K562 (cell line): ENCODE results near the gene FOLR2. TPM values are rescaled to one million over a fixed set of nuclear protein-coding genes. Genes with fewer than 3 reads are reported as not detected.

Source experiments
- C11orf30 ChIP-seq: fragments of 450-650 bp; IDR thresholded peaks from 2 replicates; pipeline ENCODE4 v1.6.1; 2016; ENCODE audit warnings: low read depth, mild to moderate bottlenecking
- FOXA3 ChIP-seq, 2 experiments: fragments of 450-650 bp in 1 of 2; sonication (generic) in 1 of 2; formaldehyde crosslinking; IDR thresholded peaks in 1 of 2; conservative IDR thresholded peaks in 1 of 2; 2 replicates each; pipeline versions ENCODE4 v1.4.0 to v1.8.0; 2020 to 2022; ENCODE audit warnings: mild to moderate bottlenecking in 2 of 2, missing genetic modification reagents in 1 of 2
- JUND ChIP-seq, 2 experiments: IDR thresholded peaks; 2 replicates in 1 of 2; 3 replicates in 1 of 2; pipeline ENCODE4 v1.6.1; 2011; ENCODE audit warnings: borderline replicate concordance in 2 of 2, low read depth in 2 of 2, low read length in 2 of 2, improper control_type of control experiment in 1 of 2, missing biosample characterization in 1 of 2, missing genetic modification characterization in 1 of 2, missing genetic modification reagents in 1 of 2
- MAX ChIP-seq: sonication (generic); formaldehyde crosslinking; IDR thresholded peaks from 2 replicates; pipeline ENCODE4 v1.9.0; 2022; ENCODE audit warnings: mild to moderate bottlenecking, missing genetic modification reagents
- MNT ChIP-seq, 2 experiments: fragments of 450-650 bp; conservative IDR thresholded peaks; 2 replicates each; pipeline ENCODE4 v1.6.1; 2017; ENCODE audit warnings: mild to moderate bottlenecking in 2 of 2, moderate library complexity in 2 of 2
- NKRF ChIP-seq: fragments of 450-650 bp; IDR thresholded peaks from 2 replicates; pipeline ENCODE4 v1.6.1; 2016; ENCODE audit warnings: borderline replicate concordance
- NR2C2 ChIP-seq, 2 experiments: fragments of 200-800 bp in 1 of 2; sonication (Bioruptor generic) in 1 of 2; sonication (generic) in 1 of 2; formaldehyde crosslinking in 1 of 2; IDR thresholded peaks; 2 replicates each; pipeline versions ENCODE4 v1.6.1 to v1.8.0; 2016 to 2022; ENCODE audit warnings: mild to moderate bottlenecking in 1 of 2, missing compliant biosample characterization in 1 of 2, missing genetic modification characterization in 1 of 2, missing genetic modification reagents in 1 of 2
- RBM39 ChIP-seq: fragments of 200-400 bp; formaldehyde crosslinking; optimal IDR thresholded peaks from 2 replicates; pipeline ENCODE3; 2018; ENCODE audit warnings: low read depth, low read length
- SMARCC2 ChIP-seq: fragments of 450-650 bp; IDR thresholded peaks from 2 replicates; pipeline ENCODE4 v1.6.1; 2017; ENCODE audit warnings: antibody characterized with exemption, moderate library complexity, mild to moderate bottlenecking, low read depth
- SMC3 ChIP-seq: conservative IDR thresholded peaks from 2 replicates; pipeline ENCODE4 v1.6.1; 2011; ENCODE audit warnings: low read depth, low read length, improper control_type of control experiment; ENCODE audit not compliant: insufficient read depth
- TFE3 ChIP-seq: fragments of 450-650 bp; formaldehyde crosslinking; IDR thresholded peaks from 2 replicates; pipeline ENCODE4 v1.4.0; 2020; ENCODE audit warnings: mild to moderate bottlenecking, mixed read lengths
- YY1 ChIP-seq, 3 experiments: IDR thresholded peaks; 2 replicates each; pipeline ENCODE4 v1.6.1; 2011; ENCODE audit warnings: low read length in 2 of 3, mild to moderate bottlenecking in 2 of 3, moderate library complexity in 2 of 3, borderline replicate concordance in 1 of 3, control low read depth in 1 of 3, low read depth in 1 of 3; ENCODE audit not compliant: insufficient read depth in 3 of 3, insufficient replicate concordance in 2 of 3, control insufficient read depth in 1 of 3, insufficient read length in 1 of 3; ENCODE audit errors: extremely low read depth in 1 of 3
- ZNF431 ChIP-seq: sonication (generic); formaldehyde crosslinking; IDR thresholded peaks from 2 replicates; pipeline ENCODE4 v1.8.0; 2022; ENCODE audit warnings: mild to moderate bottlenecking, missing genetic modification reagents
- ZNF609 ChIP-seq: sonication (generic); formaldehyde crosslinking; IDR thresholded peaks from 2 replicates; pipeline ENCODE4 v1.8.1; 2023; ENCODE audit warnings: missing genetic modification reagents, mild to moderate bottlenecking, borderline replicate concordance
- polyA plus RNA-seq, 8 experiments: library from polyadenylated mRNA; depleted of rRNA in 4 of 8; stranded (reverse) in 5 of 8; unstranded in 3 of 8; fragments of >200 nt; fragmentation: Nextera tagmentation in 2 of 8; fragmentation: Illumina TruSeq in 1 of 8; extraction: Ambion mirVana in 2 of 8; extraction: Trizol in 1 of 8; gene quantifications; 2 replicates each; pipeline versions ENCODE4 v1.2.1 to v1.2.3, GENCODE V29; 2011 to 2014; ENCODE audit warnings: inconsistent platforms in 1 of 8, missing spikeins in 1 of 8
- total RNA-seq, 7 experiments: library from RNA; depleted of rRNA in 6 of 7; stranded (reverse); fragments of >200 nt in 6 of 7; fragmentation: Illumina TruSeq in 2 of 7; extraction: Trizol in 2 of 7; gene quantifications; 2 replicates each; pipeline versions ENCODE4 v1.2.1 to v1.2.3, GENCODE V29; 2011 to 2021; ENCODE audit warnings: low replicate concordance in 1 of 7

The FOLR2 gene
- total and polyA plus RNA-seq, 9 of the 15 experiments (the other 6 are each of a cell fraction or from before 2014, with no cell fraction given), result 0.27 TPM; not detected in 8

GRCh38 chr11:72238040-72238450 is 21.5 kb downstream of the FOLR2 start (continued):
- TF ChIP-seq ZNF609 (CRISPR knock-in tag), result no peak
- no peak for TF ChIP-seq MNT (conservative IDR thresholded peaks at IDR 0.05)
- no peak for TF ChIP-seq RBM39
- no peak for TF ChIP-seq NKRF
- TF ChIP-seq FOXA3 (CRISPR knock-in tag; conservative IDR thresholded peaks at IDR 0.05 in 1 of 2, IDR thresholded peaks at IDR 0.05 in 1 of 2), result no peak
- TF ChIP-seq SMARCC2, result no peak
- TF ChIP-seq YY1 (IDR thresholded peaks at IDR 0.05; ENCODE audit: borderline replicate concordance in 1 of 3, control insufficient read depth in 1 of 3, extremely low read depth in 1 of 3, insufficient read depth in 3 of 3, insufficient read length in 1 of 3, insufficient replicate concordance in 2 of 3, low read depth in 1 of 3, low read length in 2 of 3), result peak in 2 of 3 experiments; percentile 20 to 26
- TF ChIP-seq MAX (CRISPR knock-in tag), result no peak
- TF ChIP-seq C11orf30, result no peak
- TF ChIP-seq ZNF431 (CRISPR knock-in tag), result no peak
- no peak for TF ChIP-seq NR2C2 (CRISPR knock-in tag; IDR thresholded peaks at IDR 0.05)
- no peak for TF ChIP-seq NR2C2 (tag; IDR thresholded peaks at IDR 0.05)
- TF ChIP-seq TFE3 (CRISPR knock-in tag), result no peak
- TF ChIP-seq SMC3, result peak; percentile 56
- peak; percentile 69 for TF ChIP-seq JUND (IDR thresholded peaks at IDR 0.05; ENCODE audit: borderline replicate concordance, low read depth, low read length)
- peak; percentile 23; the same call in 1 of the 3 replicates for TF ChIP-seq JUND (tag; IDR thresholded peaks at IDR 0.05; ENCODE audit: borderline replicate concordance, low read depth, low read length)
